ENCODE results near the gene SOD1.

Gene SOD1

GRCh38 chr21:31714741-31715365 lies 55.4 kb downstream of the SOD1 start:
- H3K27me3 ChIP-seq (ENCODE audit: insufficient read depth, low read length): no peaks in the 10 kb centered on the region
- H3K36me3 ChIP-seq (ENCODE audit: insufficient read depth, low read length): peaks cover 5% of the 10 kb centered on the region; the same call in 1 of the 2 replicates
- no peaks in the 10 kb centered on the region for H3K9me3 ChIP-seq (ENCODE audit: low read length)
- H3K4me3 ChIP-seq (ENCODE audit: low read depth, low read length, poor library complexity, severe bottlenecking): no peak overlapping the region
- peaks cover 23% of the 10 kb centered on the region for H3K4me1 ChIP-seq (ENCODE audit: insufficient read depth, low read length, severe bottlenecking)
- no peaks in the 10 kb centered on the region for H3F3A ChIP-seq (ENCODE audit: insufficient read depth, low read length)
- H2AFZ ChIP-seq (ENCODE audit: low read length): no peak overlapping the region
- H3K9me2 ChIP-seq (ENCODE audit: low read depth, low read length): no peaks in the 10 kb centered on the region
- H3K4me2 ChIP-seq (ENCODE audit: low read length): no peak overlapping the region
- H3K9ac ChIP-seq (ENCODE audit: low read length): no peak overlapping the region
- peaks cover 97% of the 10 kb centered on the region for H3K79me2 ChIP-seq (ENCODE audit: insufficient read depth, low read length)
- TF ChIP-seq, protein P1, sequence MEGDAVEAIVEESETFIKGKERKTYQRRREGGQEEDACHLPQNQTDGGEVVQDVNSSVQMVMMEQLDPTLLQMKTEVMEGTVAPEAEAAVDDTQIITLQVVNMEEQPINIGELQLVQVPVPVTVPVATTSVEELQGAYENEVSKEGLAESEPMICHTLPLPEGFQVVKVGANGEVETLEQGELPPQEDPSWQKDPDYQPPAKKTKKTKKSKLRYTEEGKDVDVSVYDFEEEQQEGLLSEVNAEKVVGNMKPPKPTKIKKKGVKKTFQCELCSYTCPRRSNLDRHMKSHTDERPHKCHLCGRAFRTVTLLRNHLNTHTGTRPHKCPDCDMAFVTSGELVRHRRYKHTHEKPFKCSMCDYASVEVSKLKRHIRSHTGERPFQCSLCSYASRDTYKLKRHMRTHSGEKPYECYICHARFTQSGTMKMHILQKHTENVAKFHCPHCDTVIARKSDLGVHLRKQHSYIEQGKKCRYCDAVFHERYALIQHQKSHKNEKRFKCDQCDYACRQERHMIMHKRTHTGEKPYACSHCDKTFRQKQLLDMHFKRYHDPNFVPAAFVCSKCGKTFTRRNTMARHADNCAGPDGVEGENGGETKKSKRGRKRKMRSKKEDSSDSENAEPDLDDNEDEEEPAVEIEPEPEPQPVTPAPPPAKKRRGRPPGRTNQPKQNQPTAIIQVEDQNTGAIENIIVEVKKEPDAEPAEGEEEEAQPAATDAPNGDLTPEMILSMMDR (IDR thresholded peaks at IDR 0.05; ENCODE audit: low read length): no peak
- TF ChIP-seq EZH2 (IDR thresholded peaks at IDR 0.05; ENCODE audit: borderline replicate concordance, low read length): no peak
- no peak overlapping the region for H3K27ac ChIP-seq (ENCODE audit: low read depth, low read length, poor library complexity, severe bottlenecking)
- H4K20me1 ChIP-seq (ENCODE audit: insufficient read depth, low read length): peaks cover 8% of the 10 kb centered on the region; the same call in 1 of the 2 replicates

DNA sequence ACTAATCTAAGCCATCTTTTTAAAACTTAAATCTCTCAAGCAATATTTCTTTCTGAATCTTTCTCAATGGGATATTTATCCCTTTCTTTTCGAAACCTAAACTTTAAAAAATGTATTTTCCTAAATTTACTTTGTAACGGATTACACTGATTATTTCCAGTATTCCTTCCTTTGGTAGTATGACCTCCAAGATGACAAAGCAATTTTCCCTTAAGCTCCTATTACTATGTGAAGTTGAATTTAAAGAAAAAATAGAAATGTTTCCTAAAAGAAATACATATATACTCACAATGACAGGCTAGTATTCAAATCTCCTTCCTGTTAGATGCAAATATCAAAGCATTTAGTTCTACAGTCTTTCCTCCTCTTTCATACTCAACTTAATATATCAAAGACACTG lies 56.6 kb downstream of the SOD1 start:
- no peaks in the 10 kb centered on the region for H3K9me2 ChIP-seq (ENCODE audit: low read depth, low read length)
- peaks cover 9% of the 10 kb centered on the region; the same call in 1 of the 2 replicates for H3K36me3 ChIP-seq (ENCODE audit: insufficient read depth, low read length)
- H4K20me1 ChIP-seq (ENCODE audit: insufficient read depth, low read length): peaks cover 6% of the 10 kb centered on the region; the same call in 1 of the 2 replicates
- no peak overlapping the region for H3K9ac ChIP-seq (ENCODE audit: low read length)
- H3K79me2 ChIP-seq (ENCODE audit: insufficient read depth, low read length): peaks cover 97% of the 10 kb centered on the region
- H3K4me3 ChIP-seq (ENCODE audit: low read depth, low read length, poor library complexity, severe bottlenecking): no peak overlapping the region
- H3K27me3 ChIP-seq (ENCODE audit: insufficient read depth, low read length): no peaks in the 10 kb centered on the region
- no peak for TF ChIP-seq EZH2 (IDR thresholded peaks at IDR 0.05; ENCODE audit: borderline replicate concordance, low read length)
- TF ChIP-seq, protein P1 (IDR thresholded peaks at IDR 0.05; ENCODE audit: low read length): no peak
- no peak overlapping the region for H3K27ac ChIP-seq (ENCODE audit: low read depth, low read length, poor library complexity, severe bottlenecking)
- no peak overlapping the region; the same call in 1 of the 2 replicates for H3K4me2 ChIP-seq (ENCODE audit: low read length)
- peaks cover 20% of the 10 kb centered on the region for H3K4me1 ChIP-seq (ENCODE audit: insufficient read depth, low read length, severe bottlenecking)
- no peaks in the 10 kb centered on the region for H3F3A ChIP-seq (ENCODE audit: insufficient read depth, low read length)
- no peaks in the 10 kb centered on the region for H3K9me3 ChIP-seq (ENCODE audit: low read length)
- no peak overlapping the region for H2AFZ ChIP-seq (ENCODE audit: low read length)

All from OCI-LY1 (cell line).